Measurements from ENCODE around the gene WNK2.
"Not testable (repeated sequence)": the region's sequence is repeated elsewhere in the genome, so short reads cannot be mapped to it uniquely, and the experiment has no call there.

WNK2 gene

GRCh38 chr9:93244101-93244500 is 60.2 kb downstream of the WNK2 start:
- DNase-seq: no peak
- in situ Hi-C loops (cut with HindIII; ENCODE audit: low pct_ligation_motif_present, low pct_unique_long_range_greater_than_20kb, low sequenced_read_pairs): no loop called here

GRCh38 chr9:93244510-93245436 is 60.8 kb downstream of the WNK2 start:
- in situ Hi-C loops (cut with HindIII; ENCODE audit: low pct_ligation_motif_present, low pct_unique_long_range_greater_than_20kb, low sequenced_read_pairs): no loop called here
- no peak for DNase-seq

- in situ Hi-C loops (cut with HindIII; ENCODE audit: low pct_ligation_motif_present, low pct_unique_long_range_greater_than_20kb, low sequenced_read_pairs): no loop called here
- no peak for DNase-seq
Observed at GRCh38 chr9:93245437-93245970, 61.6 kb downstream of the WNK2 start.

GRCh38 chr9:93246111-93246510 is 62.2 kb downstream of the WNK2 start:
- in situ Hi-C loops (cut with HindIII; ENCODE audit: low pct_ligation_motif_present, low pct_unique_long_range_greater_than_20kb, low sequenced_read_pairs): no loop called here
- no peak for DNase-seq

GRCh38 chr9:93246526-93246925 is 62.6 kb downstream of the WNK2 start:
- no peak for DNase-seq
- in situ Hi-C loops (cut with HindIII; ENCODE audit: low pct_ligation_motif_present, low pct_unique_long_range_greater_than_20kb, low sequenced_read_pairs): no loop called here

- DNase-seq: no peak
- in situ Hi-C loops (cut with HindIII; ENCODE audit: low pct_ligation_motif_present, low pct_unique_long_range_greater_than_20kb, low sequenced_read_pairs): no loop called here
Observed at GRCh38 chr9:93247099-93247865, 63.3 kb downstream of the WNK2 start.

GRCh38 chr9:93247892-93248291 is 64.0 kb downstream of the WNK2 start:
- in situ Hi-C loops (cut with HindIII; ENCODE audit: low pct_ligation_motif_present, low pct_unique_long_range_greater_than_20kb, low sequenced_read_pairs): no loop called here
- no peak for DNase-seq

- in situ Hi-C loops (cut with HindIII; ENCODE audit: low pct_ligation_motif_present, low pct_unique_long_range_greater_than_20kb, low sequenced_read_pairs): no loop called here
- no peak for DNase-seq
Observed at GRCh38 chr9:93248386-93249040, 64.6 kb downstream of the WNK2 start.

- in situ Hi-C loops (cut with HindIII; ENCODE audit: low pct_ligation_motif_present, low pct_unique_long_range_greater_than_20kb, low sequenced_read_pairs): no loop called here
- DNase-seq: no peak
Observed at GRCh38 chr9:93250185-93250584, 66.2 kb downstream of the WNK2 start.

GRCh38 chr9:93251309-93251708 is 67.4 kb downstream of the WNK2 start:
- in situ Hi-C loops (cut with HindIII; ENCODE audit: low pct_ligation_motif_present, low pct_unique_long_range_greater_than_20kb, low sequenced_read_pairs); DNase-seq: not testable (repeated sequence)

GRCh38 chr9:93252116-93252780 is 68.3 kb downstream of the WNK2 start:
- in situ Hi-C loops (cut with HindIII; ENCODE audit: low pct_ligation_motif_present, low pct_unique_long_range_greater_than_20kb, low sequenced_read_pairs): no loop called here
- DNase-seq: no peak

GRCh38 chr9:93252781-93253530 is 69.0 kb downstream of the WNK2 start:
- no peak for DNase-seq
- in situ Hi-C loops (cut with HindIII; ENCODE audit: low pct_ligation_motif_present, low pct_unique_long_range_greater_than_20kb, low sequenced_read_pairs): no loop called here

- in situ Hi-C loops (cut with HindIII; ENCODE audit: low pct_ligation_motif_present, low pct_unique_long_range_greater_than_20kb, low sequenced_read_pairs): no loop called here
- no peak for DNase-seq
Observed at GRCh38 chr9:93253633-93254032, 69.7 kb downstream of the WNK2 start.

GRCh38 chr9:93254061-93254481 is 70.1 kb downstream of the WNK2 start:
- in situ Hi-C loops (cut with HindIII; ENCODE audit: low pct_ligation_motif_present, low pct_unique_long_range_greater_than_20kb, low sequenced_read_pairs): no loop called here
- DNase-seq: no peak

- DNase-seq: no peak
- in situ Hi-C loops (cut with HindIII; ENCODE audit: low pct_ligation_motif_present, low pct_unique_long_range_greater_than_20kb, low sequenced_read_pairs): no loop called here
Observed at GRCh38 chr9:93254806-93255493, 71.0 kb downstream of the WNK2 start.

GRCh38 chr9:93255494-93255867 is 71.5 kb downstream of the WNK2 start:
- in situ Hi-C loops (cut with HindIII; ENCODE audit: low pct_ligation_motif_present, low pct_unique_long_range_greater_than_20kb, low sequenced_read_pairs): no loop called here
- DNase-seq: no peak
